Islet of Langerhans (tissue), 1 donor: Measurements from ENCODE around the gene UBE2Q1.

ENCODE experiments used
- FAIRE-seq: peaks from one replicate; lab custom pipeline; 2011; peaks lifted over from hg19 to GRCh38; lab: Jason Lieb, UNC

UBE2Q1 gene

GRCh38 chr1:154577346-154578057 lies 19.0 kb upstream of the UBE2Q1 start:
- no peak for FAIRE-seq

- FAIRE-seq, result no peak
Observed at GRCh38 chr1:154575951-154576566, 17.6 kb upstream of the UBE2Q1 start.

- no peak for FAIRE-seq
Observed at GRCh38 chr1:154575147-154575927, 16.9 kb upstream of the UBE2Q1 start.

- no peak for FAIRE-seq
Observed at GRCh38 chr1:154574716-154575115, 16.3 kb upstream of the UBE2Q1 start.

GRCh38 chr1:154573168-154573510 lies 14.7 kb upstream of the UBE2Q1 start:
- no peak for FAIRE-seq

GRCh38 chr1:154572468-154573167 lies 14.2 kb upstream of the UBE2Q1 start:
- no peak for FAIRE-seq

- FAIRE-seq, result no peak
Observed at GRCh38 chr1:154571964-154572288, 13.5 kb upstream of the UBE2Q1 start.

- FAIRE-seq, result no peak
Observed at GRCh38 chr1:154571244-154571963, 12.9 kb upstream of the UBE2Q1 start.

GRCh38 chr1:154568157-154568815 lies 9.8 kb upstream of the UBE2Q1 start:
- FAIRE-seq, result no peak

- no peak for FAIRE-seq
Observed at GRCh38 chr1:154567386-154568156, 9.1 kb upstream of the UBE2Q1 start, which contains the start of gene CHRNB2. Gene CHRNB2, plus strand, starts transcription at chr1:154567778. Its CDS starts 267 bp downstream, at chr1:154568045.

- no peak for FAIRE-seq
Observed at GRCh38 chr1:154565876-154566275, 7.4 kb upstream of the UBE2Q1 start.

GRCh38 chr1:154559466-154560044 lies 1.1 kb upstream of the UBE2Q1 start:
- FAIRE-seq, result peak; percentile 66

- FAIRE-seq, result no peak
Observed at GRCh38 chr1:154558720-154559465, 431 bp upstream of the UBE2Q1 start.

GRCh38 chr1:154557248-154557938 lies 1.1 kb downstream of the UBE2Q1 start:
- no peak for FAIRE-seq

- FAIRE-seq, result no peak
Observed at GRCh38 chr1:154556422-154556821, 2.0 kb downstream of the UBE2Q1 start.

- no peak for FAIRE-seq
Observed at GRCh38 chr1:154553056-154554030, 5.1 kb downstream of the UBE2Q1 start.

- no peak for FAIRE-seq
Observed at GRCh38 chr1:154552036-154552435, 6.4 kb downstream of the UBE2Q1 start.

- no peak for FAIRE-seq
Observed at GRCh38 chr1:154551474-154551873, 7.0 kb downstream of the UBE2Q1 start.
